RWPE1 (cell line): ENCODE data around the gene TSHZ2.
A peak's percentile ranks its signal among the peaks of the same experiment; 100 is the strongest.

Source experiments
- CTCF ChIA-PET: fragments of 350-600 bp; sonication (Branson Sonifier 250); formaldehyde crosslinking; extraction: SDS; loops from one replicate; lab custom pipeline; 2021; lab: Yijun Ruan, JAX
- POLR2A ChIA-PET: fragments of 400-600 bp; formaldehyde crosslinking; extraction: SDS; loops from one replicate; lab custom pipeline; 2020; ENCODE audit warnings: antibody characterized with exemption; ENCODE audit not compliant: low non-redundant PET; lab: Yijun Ruan, JAX
- DNase-seq: peaks from one replicate; pipeline ENCODE4 v3.0.0; 2012; ENCODE audit warnings: low spot score
- H3K27ac ChIP-seq: fragments of 450-650 bp; 2 replicates; pipeline ENCODE4 v1.5.1; 2017
- CTCF ChIP-seq: fragments of 450-650 bp; conservative IDR thresholded peaks from 2 replicates; pipeline ENCODE4 v1.5.1; 2017; ENCODE audit warnings: low read depth, mild to moderate bottlenecking

Gene TSHZ2

DNA sequence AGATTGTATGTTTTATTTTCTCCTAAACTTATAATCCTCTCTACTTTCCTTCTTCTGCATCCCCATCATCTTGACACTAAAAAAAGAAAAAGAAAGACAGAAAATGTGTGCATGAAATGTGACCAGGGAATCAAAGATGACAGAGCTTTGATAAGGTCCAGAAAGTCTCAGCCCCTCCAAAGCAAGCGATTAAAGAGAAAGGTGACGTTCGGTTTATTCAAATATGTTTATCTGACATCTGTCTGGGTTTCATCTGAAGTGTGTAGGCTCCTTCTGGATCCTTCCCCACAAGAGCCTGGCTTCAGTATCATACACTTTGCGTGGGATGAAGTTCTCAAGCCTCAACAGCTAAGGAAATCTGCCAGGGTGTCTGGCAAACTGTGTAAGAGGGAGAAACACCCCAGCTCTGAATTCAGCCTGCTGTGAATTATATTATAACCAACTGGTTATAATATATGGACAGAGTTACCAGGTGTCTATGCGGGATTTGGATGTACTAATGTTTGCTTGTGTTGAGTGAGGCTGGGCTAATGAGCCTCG, 358.5 kb downstream of the TSHZ2 start:
- TF ChIP-seq CTCF: no peak
- H3K27ac ChIP-seq: no peak overlapping the region
- ChIA-PET CTCF (interaction anchor here (0.6 to 0.7 kb wide), 2 partner anchors 754 to 1266 kb away, joined by 3 read pairs; no protein-coding TSS in a partner anchor), POLR2A (no interaction called here)
- DNase-seq: no peak

DNA sequence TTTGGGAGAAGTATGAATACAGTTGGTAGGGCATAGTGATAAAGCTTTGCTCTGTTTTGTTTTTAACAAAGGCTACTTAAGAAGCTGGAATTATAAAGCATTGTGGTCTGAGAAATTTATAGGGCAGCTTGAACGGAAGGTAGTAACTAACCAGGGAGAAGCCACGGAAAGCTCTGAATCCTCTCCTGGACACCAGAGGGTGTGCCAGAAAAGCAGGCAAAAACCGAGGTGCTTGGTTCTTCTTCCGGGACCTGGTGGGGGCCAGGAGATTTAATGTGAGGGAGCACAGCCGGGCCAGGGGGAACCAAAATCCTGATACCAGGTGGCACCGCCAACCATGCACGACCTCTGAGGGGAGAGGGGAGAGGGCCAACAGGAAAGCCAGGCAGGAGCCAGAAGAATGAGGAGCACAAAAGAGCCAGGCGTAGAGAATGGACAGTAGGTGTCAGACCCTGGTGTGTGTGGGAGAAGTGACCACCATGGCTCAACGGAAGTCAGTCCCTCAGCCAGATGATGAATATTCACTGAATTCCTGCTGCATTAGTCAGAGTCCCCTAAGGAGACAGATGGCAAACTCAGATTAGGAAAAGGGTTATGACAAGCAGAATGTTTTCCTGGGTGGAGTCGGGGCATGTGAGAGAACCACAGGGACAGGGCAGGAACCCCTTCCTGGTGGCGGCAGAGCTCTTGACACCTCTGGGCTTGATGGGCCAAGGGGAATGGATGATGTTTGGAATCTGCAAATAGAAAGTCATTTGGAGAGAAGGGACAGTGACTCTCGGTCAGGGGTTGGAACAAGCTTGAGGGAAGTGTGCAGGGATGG, 359.2 kb downstream of the TSHZ2 start:
- no peak overlapping the region for H3K27ac ChIP-seq
- ChIA-PET CTCF (interaction anchor here (0.6 to 0.8 kb wide), 3 partner anchors 12 to 1265 kb away, joined by 3 read pairs; no protein-coding TSS in a partner anchor), POLR2A (no interaction called here)
- no peak for TF ChIP-seq CTCF
- peak; percentile 57 for DNase-seq

GRCh38 chr20:53332022-53332837, 360.1 kb downstream of the TSHZ2 start:
- DNase-seq: no peak
- no peak overlapping the region for H3K27ac ChIP-seq
- CTCF ChIA-PET: interaction anchor here (0.8 kb wide), 1 partner anchor 11 kb away, joined by 3 read pairs; no protein-coding TSS in a partner anchor
- no peak for TF ChIP-seq CTCF
- POLR2A ChIA-PET: no interaction called here

- CTCF ChIA-PET: no interaction called here
- no peak for DNase-seq
- H3K27ac ChIP-seq: no peak overlapping the region
- POLR2A ChIA-PET: no interaction called here
- TF ChIP-seq CTCF: no peak
These were observed 362.7 kb downstream of the TSHZ2 start for GRCh38 chr20:53334861-53335260.

GRCh38 chr20:53335555-53335954, 363.4 kb downstream of the TSHZ2 start:
- no peak for TF ChIP-seq CTCF
- DNase-seq: no peak
- H3K27ac ChIP-seq: no peak overlapping the region
- POLR2A ChIA-PET: no interaction called here
- CTCF ChIA-PET: no interaction called here

GRCh38 chr20:53336892-53337291, 364.7 kb downstream of the TSHZ2 start:
- H3K27ac ChIP-seq: no peak overlapping the region
- DNase-seq: no peak
- CTCF ChIA-PET: no interaction called here
- TF ChIP-seq CTCF: no peak
- POLR2A ChIA-PET: no interaction called here
